NCI-H2107 treated with DMSO at 0.1 percent for 48 hours (cell line): ENCODE data around the gene DUSP10.

ENCODE experiments used
- DNase-seq: peaks from one replicate; lab custom pipeline; 2025; ENCODE audit not compliant: unreplicated experiment; lab: John Stamatoyannopoulos, UW

Gene DUSP10

DNA sequence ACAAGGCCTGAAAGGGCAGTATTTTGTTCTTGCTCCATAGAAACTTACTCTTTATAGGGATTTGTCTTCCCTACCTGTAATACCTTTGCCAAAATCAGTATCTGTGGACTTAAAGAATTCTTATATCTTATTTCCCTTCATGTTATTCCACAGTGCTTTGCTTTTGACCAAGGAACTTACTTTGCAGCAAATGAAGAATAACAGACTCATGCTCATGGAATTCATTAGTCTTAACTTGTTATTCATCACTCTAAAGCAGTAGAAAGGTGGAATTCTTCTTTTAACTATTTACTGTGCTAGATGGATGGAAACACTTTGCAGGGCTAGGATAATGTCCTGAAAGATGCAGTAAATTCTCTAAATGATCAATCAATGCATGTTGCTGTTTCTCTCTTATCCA lies 45.9 kb downstream of the DUSP10 start:
- DNase-seq, result no peak

DNA sequence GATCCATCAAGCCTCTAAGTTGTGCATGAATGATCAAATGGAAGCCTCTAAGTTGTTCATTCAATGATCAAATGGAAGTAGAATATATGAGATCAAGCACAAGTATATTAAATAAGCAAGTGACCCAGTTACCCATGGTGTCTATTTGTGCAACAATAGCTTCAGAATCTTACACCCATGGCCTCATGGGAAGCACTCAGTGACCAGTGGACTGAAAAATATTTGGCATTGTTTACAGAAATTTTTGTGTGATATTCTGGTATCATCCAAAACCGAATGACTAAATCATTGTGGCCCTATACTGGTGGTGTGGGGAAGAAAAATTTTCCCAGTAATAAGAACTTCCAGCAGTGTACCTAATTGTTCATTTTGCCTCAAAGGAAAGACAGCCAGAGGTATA lies 46.6 kb downstream of the DUSP10 start:
- DNase-seq, result no peak

DNA sequence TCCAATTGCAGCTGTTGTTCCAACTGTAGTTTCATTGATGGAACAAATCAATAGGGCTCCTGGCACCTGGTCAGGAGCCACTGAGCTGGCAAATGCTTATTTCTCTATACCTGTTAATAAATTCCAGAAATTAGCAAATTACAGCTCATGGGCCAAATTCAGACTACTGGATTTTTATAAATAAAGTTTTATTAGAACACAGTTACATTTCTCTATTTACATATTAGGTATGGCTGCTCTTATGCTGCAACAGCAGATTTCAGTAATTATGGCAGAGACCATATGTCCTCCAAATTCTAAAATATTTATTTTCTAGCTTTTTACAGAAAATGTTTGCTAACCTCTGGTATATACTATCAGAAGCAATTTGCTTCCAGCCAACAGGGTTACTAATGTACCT lies 47.8 kb downstream of the DUSP10 start:
- no peak for DNase-seq

DNA sequence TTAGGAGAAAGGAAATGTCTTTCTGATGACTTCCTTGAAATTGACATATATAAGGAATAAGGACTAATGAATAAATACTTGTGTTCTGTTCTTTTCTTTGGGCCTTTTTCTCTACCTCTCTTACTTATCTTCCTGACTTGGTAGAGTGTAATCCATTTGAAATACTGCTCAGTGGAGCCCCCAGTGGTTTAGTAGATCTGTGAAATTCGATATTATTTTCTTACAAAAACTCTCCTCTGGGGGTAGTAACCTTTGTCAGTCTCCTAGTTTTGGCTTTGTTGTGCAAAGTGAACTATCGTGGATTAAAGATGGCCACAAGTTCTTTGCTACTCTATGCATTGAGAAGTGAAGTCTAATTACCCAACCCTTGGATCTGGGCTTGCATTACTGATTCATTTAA lies 48.8 kb downstream of the DUSP10 start:
- DNase-seq, result no peak

DNA sequence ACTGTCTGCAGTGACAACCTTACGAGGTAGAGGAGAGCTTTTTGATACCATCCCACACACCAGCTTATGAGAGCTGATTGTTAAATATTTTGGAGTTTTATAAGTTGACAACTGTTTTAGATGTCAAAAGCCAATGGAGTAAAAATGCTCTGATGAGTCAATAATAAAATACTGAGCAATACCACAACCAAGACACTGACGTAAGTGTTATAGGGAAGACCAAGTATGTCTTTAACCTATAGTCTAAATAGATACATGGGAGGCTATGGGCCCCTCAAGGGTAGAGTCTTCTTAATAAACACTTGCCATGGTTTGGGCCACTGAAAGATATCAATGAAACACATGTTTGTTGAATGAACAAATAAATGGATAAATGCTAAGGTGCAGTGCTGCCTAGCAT lies 49.2 kb downstream of the DUSP10 start:
- DNase-seq, result no peak

DNA sequence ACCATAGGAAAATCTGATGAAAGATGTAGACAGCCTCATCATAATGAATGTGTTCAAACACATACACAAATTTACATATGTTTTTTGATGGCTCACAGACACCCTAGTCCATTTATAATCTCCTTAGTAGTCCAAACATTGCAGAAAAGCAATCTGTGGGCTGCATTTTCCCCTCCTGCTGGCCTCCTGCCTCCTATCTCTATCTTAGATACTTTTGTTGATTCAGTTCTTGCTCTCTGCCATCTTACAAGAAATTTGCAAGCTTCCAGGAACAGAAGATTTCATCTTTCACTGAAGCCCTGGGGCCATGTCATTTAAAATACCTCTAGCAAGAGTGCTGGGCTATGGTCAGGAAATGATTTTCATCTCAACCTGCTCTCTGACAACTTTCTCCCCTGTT lies 50.6 kb downstream of the DUSP10 start:
- no peak for DNase-seq

DNA sequence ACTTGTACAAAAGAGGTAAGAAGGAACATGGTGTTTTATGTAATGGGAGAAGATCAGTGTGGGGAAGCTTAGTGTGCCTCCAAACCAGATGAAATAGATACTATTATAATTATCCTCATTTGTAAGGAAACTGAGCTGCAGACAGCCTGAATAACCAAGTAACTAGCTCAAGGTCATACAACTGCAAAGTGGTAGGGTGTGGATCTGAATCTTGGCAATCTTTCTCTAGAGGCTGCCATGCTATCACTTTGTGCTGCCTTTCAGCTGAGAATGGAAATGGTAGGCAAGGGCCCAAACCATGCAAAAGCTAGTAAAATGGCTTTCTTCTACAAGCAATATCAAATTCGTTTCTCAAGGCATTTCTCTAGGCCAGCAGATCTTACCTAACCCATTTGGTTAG lies 51.0 kb downstream of the DUSP10 start:
- no peak for DNase-seq

DNA sequence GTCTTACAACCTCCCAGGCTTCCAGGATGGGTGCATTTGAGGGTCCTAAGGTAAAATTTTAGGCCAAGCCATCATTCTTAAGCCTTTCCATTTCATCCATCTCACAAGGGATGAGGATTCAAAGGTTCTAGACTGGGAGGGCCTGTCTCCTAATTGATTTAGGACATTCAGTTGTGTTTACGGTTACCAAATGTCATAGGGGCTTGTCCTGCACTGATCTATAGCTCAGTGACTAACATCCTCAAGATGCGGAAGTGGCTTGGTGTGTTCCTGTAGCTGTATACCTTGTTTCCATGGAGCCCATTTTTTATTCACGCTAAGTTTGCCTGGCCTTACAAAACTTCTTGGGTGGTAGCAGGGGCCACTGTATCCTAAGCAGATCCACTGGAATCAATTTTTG lies 52.8 kb downstream of the DUSP10 start:
- DNase-seq, result no peak

DNA sequence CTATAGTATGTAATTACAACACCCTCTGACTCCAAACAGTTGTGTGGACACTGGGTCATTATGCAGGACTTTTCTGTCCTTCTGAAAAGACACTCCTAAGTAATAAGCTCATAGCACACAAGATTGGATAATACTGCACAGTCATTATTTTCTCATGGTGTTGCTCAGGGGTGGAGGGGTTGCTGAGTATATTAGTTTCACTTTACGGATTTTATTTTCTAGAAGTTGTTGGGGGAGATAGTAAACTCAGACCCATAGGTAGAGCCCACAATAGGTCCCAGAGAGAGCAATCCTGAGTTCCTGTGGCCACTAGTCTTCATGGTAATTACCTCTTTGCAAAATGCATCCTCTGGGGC lies 53.4 kb downstream of the DUSP10 start:
- no peak for DNase-seq

DNA sequence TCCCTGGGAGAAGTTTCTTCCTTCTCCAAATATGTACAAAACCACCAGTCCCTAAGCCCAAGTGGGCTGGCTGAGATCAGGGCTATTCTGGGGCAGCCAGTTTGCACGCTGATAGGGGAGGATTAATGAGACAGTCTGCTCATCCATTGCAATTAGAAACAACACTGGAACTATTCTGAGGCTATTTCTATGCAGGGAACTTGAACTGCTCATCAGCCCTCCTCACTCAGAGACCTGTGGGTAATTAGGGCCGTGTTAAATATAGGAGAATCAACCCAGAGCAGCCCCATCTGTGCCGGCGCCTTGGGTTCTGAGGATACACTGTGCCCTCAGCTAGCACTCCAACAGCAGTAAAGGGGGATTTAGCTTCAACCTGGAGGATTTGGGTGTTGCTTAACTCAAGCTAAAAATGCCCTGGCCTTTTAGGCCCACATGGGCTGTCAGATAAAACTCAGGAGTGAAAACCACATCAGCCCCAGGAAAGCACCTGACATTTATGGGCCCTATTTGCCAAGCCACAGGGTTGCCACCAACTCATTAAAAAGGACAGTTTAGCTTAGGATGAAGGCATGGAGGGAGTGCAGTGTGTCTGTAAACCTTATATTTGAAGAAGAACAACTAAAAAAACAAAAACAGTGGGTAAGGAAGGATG lies 53.9 kb downstream of the DUSP10 start:
- no peak for DNase-seq

DNA sequence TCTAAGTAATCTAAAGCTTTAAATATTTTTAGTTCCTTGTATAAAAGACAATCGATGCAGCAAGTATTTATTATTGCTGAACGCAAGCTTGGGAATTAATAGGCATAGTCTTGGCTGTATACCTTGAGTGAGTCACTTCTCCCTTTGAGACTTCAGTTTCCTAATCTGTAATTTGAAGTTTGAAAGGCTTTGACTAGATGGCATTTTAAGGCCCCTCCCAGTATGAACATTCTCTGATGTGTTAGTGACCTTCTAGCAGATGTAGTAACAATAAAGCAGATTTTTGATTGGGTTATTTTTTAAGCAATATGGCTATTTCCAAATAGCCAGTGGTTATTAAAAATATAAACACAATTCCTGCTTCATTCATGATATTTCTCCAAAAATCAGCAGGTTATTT lies 58.2 kb downstream of the DUSP10 start:
- DNase-seq, result no peak

DNA sequence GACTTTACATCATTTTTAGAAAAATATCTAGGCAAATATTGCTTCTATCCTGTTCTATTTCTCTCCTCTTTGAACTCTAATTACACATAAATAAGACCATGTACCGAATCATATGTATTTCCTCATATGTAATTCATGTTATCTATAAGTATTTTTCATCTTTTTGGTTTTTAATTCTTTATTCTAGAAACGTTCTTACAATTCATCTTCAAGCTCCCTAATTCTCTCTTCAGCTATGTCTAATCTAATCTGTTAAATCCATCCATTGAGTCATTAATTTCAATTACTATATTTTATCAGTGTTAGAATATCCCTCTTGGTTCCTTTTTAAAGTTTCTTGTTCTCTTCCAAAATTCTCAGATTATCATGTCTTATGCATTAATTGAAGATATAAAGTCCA lies 61.8 kb downstream of the DUSP10 start:
- no peak for DNase-seq

DNA sequence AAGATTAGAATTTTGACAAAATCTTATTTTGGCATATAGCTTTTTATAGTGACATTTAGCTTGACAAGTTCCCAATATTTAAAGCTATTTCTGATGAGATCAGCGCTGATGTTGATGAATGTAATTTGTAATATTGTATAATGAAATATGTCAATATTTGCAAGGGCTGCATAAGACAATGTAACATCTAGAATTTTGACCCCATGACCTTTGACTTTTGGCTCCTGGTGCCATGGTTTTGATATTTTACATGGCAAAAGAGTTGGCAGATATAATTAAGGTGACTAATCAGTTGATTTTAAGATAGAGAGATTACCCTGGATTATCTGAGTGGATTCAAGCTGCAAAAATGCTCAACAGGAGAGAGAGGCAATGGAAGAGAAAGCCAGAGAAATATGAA lies 63.9 kb downstream of the DUSP10 start:
- DNase-seq, result no peak

DNA sequence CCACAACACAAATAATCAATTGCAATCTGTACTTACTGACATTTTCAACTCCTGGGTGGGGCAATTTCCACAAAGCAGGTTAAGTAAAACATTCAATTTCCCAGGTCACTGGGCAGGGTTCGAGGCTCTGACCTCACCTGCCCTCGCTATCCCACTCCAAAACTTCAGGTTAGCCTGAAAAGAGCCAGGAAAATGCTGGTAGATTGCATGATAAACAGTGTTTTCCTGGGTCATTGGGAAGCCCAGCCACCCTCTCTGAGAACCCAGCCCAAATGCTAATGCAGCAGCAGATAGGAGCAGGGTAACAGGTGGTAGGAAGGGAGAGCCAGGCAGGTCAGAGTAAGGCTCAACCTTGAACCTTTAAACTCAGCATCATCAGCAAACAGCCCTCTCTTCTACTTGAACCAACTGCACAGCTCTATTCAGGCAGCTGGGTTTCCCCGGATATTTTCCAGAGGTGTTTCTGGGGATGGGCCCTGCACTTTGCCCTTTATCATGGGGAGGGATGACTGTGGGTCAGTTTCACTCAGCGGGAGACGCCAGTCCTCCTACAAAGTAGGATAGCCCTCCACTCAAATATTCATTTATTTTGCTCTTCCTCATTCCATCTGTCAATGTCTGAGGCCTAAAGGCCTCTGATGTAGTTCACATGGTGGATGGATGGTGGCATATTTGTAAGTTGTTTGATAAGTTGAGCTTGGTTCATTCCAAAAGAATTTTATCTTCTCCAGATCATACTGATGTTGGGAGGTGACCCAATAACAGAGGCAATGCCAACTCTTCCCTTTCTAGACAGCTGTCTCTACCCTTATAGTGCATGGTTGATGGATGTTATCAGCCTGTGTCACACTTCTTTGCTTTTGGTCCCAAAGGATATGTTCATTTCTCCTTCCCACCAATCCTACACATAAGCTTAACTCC lies 65.7 kb downstream of the DUSP10 start:
- no peak for DNase-seq

DNA sequence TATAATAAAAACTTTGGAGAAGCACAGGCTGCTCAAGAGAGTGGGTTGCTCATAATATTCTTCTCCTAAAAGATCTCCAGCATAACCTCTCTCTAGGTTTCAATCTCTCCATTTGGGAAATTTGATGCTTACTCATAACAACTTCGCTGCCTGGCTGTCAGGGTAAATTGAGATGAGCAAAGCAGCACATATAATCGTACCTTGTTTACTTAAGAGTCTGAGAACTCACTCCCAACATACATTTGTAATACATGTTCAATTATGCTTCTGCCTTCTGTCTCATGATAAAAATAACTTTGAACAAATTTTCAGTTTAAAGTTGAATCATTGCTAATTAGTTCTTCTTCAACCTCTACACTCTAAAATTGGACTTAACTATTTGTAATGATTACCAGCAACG lies 68.9 kb downstream of the DUSP10 start:
- DNase-seq, result peak; percentile 16

DNA sequence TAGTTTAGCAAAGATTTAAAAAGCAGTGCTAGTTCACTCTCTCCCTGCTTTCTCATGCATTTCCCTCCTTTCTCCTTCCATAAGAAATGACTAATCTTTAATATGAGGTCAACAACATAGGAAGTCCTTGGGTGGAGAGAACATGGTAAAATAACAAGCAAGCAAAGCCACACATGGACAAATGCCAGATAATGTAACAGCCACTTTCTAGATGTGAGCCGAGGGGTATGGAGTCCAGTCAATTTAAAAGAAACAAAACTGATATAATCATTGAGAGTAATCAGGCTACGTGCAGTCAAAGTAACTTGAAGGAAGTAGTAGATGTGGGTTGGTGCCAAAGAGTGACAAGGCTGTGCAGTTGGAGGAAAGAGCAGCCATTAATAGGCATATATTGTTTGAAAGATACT lies 69.6 kb downstream of the DUSP10 start:
- DNase-seq, result no peak

DNA sequence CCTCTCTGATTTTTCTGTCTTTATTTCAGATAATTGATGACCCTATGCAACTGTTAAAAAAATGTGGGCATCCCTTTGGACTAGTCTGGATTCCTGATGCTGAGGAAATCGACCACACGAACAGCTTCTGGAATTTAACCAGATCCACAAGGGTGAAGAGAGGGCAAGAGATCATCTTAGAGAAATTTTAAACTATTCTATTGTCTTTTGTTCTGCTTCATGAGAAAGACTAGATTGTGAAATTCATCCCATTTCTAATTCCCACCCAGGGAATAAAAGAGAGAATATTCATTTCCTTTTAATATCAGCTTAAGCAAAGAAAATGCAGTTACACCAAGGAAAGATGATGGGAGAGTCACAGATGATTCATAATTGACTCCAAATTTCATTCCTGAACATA lies 71.8 kb downstream of the DUSP10 start:
- DNase-seq, result no peak

DNA sequence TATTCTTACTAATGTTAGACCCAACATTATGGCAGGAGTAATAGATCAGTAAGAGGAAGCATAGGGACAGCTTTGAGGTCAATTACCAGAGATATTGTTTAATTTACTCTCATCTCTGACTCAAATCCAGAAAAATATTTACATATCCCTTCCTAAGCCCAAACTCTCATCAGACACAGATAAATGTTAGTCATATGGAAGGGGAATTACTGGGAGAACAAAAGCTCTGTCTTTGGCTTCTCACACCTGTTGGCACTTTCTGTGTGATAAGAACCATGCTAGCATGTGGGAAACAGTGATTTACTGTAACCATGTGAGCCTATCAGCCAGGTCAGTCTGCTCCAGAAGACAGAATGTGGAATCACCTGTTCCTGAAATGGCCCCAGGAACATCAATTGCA lies 72.4 kb downstream of the DUSP10 start:
- DNase-seq, result no peak

DNA sequence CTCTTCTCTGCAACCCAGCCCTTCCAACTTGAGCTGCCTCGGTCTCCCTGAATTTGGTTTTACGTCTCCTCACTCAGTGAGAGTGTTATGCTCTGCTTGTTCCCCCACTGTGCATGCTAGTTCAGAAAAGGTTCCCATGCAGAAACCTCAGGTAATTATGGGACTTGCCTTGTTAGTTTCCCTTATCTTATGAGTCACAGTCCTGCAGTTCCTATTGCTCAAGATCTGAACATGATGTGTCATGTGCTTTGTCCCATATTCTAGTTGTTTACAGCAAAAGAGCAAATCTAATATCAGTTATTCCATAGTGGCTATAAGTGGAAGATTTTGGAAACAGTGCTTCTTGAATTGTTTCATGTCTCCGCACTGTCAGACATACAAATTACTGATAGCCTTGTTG lies 74.4 kb downstream of the DUSP10 start:
- no peak for DNase-seq

DNA sequence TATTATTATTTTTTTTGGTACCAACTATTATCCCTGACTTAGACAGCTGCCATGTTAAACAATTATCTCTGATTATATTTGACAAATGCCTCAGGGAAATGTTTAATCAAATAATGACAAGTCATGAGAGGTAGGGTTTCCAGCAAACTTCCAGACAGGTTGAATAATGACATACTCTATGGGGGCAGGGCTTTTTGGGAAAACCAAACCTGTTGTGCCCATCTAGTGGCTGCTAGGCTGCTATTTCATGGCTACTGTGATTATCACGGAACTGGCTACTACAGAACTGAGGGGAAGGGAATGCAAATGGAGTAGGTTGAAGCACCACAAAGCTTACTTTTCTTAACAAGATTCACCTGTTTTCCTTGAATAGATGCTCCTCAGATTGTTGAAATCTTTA lies 77.6 kb downstream of the DUSP10 start:
- DNase-seq, result no peak

DNA sequence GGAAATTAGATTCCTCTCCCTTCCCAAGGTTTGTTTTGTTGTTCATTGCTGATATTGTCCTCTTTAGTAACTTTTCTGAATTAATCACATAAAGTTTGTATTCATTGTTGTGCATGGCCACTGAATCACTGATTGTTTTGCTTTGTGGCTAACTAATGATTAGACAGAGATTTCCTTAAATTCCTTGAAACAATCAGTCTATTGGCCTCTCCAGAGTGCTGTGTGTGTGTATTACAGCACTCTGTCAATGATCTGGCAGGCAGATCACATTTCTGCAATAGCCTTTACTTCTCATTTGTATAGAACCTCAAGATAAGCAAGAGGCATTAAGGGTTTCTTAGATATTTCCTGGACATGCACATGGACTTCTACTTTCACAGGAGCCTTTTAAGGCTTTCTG lies 78.6 kb downstream of the DUSP10 start:
- no peak for DNase-seq

DNA sequence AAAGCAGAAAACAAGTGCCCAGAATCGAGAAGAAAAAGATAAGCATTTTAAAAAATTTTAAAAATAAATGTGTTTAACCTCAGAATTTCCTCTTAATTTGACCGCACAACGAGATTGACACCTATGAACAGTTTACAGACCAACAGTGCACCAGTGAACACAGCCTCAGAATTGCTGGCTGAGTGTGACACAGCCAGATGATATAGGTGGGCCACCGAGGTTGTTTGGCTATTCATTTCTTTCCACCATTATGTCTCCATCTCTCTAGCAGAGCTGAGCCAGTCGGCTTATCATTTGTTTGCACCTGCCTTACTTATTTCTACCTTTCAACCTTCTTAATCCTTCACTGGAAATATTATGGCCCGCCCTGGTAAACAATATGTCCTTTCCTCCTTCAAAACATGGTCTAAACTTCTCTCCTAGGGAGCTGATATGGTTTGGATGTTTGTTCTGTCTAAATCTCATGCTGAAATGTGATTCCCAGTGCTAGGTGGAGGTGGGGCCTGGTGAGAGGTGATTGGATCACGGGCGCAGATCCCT lies 86.1 kb downstream of the DUSP10 start:
- no peak for DNase-seq
